Keratinocyte (primary cell): ENCODE measurements around the gene ACACA.

Source experiments
- EZH2 ChIP-seq: IDR thresholded peaks from one replicate; pipeline ENCODE4 v1.6.1; 2012; ENCODE audit warnings: inconsistent platforms, mild to moderate bottlenecking, low read length, moderate library complexity
- TF ChIP-seq, protein P1 (sequence below), 3 experiments: IDR thresholded peaks in 1 of 3; conservative IDR thresholded peaks in 1 of 3; optimal IDR thresholded peaks in 1 of 3; 2 replicates in 2 of 3; 3 replicates in 1 of 3; pipeline versions ENCODE3 to v1.5.1; 2011; ENCODE audit warnings: low read length in 3 of 3, mild to moderate bottlenecking in 3 of 3, moderate library complexity in 2 of 3, control low read depth in 1 of 3, inconsistent platforms in 1 of 3; ENCODE audit not compliant: insufficient read depth in 2 of 3; ENCODE audit errors: extremely low read depth in 1 of 3

DNA sequence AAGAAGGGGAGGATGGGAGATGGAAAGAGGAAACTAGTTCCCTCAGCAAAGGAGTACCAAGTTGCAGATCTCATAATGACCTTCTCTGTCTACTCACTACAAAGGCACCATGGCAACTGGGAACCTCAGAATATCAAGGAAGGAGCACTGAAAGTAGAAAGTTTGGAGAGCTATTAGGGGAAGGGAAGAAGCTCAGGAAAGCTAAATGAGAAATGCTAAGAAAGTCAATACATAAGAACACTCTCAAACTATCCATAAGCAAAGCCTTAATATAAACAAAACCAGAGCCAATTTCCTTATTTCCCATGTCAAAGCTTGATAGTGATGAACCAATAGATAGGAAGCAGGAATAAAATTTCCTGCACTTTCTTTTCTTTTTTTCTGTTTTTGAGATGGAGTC is 88.8 kb downstream of the ACACA start:
- TF ChIP-seq, protein P1, sequence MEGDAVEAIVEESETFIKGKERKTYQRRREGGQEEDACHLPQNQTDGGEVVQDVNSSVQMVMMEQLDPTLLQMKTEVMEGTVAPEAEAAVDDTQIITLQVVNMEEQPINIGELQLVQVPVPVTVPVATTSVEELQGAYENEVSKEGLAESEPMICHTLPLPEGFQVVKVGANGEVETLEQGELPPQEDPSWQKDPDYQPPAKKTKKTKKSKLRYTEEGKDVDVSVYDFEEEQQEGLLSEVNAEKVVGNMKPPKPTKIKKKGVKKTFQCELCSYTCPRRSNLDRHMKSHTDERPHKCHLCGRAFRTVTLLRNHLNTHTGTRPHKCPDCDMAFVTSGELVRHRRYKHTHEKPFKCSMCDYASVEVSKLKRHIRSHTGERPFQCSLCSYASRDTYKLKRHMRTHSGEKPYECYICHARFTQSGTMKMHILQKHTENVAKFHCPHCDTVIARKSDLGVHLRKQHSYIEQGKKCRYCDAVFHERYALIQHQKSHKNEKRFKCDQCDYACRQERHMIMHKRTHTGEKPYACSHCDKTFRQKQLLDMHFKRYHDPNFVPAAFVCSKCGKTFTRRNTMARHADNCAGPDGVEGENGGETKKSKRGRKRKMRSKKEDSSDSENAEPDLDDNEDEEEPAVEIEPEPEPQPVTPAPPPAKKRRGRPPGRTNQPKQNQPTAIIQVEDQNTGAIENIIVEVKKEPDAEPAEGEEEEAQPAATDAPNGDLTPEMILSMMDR (optimal IDR thresholded peaks at IDR 0.05 in 1 of 3, IDR thresholded peaks at IDR 0.05 in 1 of 3, conservative IDR thresholded peaks at IDR 0.05 in 1 of 3; ENCODE audit: extremely low read depth in 1 of 3, insufficient read depth in 2 of 3, low read length in 3 of 3), result no peak
- TF ChIP-seq EZH2, result no peak
